GM20431 (cell line): ENCODE measurements around the gene HSPBAP1.
"Not testable (repeated sequence)": the region's sequence is repeated elsewhere in the genome, so short reads cannot be mapped to it uniquely, and the experiment has no call there.

Experiments used
- in situ Hi-C: fragments of 300-500 bp; cut with MseI, MboI; formaldehyde crosslinking; loops from one replicate; pipeline ENCODE4 v1.15.0; 2020; ENCODE audit warnings: low sequenced_read_pairs; ENCODE audit not compliant: unreplicated experiment

HSPBAP1 gene

DNA sequence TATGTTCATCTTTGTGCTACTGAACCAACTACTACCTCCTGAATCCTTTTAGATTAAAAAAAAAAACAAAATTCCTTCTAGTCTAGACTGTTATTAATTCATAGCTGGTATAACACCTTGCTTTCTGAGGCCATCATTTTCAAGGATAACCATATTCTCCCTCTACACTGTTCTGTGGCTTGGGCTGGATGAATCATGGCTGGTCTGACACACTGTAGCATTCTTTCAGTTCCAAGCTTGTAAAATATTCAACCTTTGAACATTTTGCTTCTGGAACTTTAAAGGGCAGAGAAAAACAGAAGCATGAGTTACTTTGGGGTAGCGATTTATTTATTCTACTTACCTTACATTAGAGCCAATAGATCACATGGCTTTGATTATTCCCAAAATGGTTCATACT is 7.6 kb downstream of the HSPBAP1 start:
- in situ Hi-C loops: no loop called here

DNA sequence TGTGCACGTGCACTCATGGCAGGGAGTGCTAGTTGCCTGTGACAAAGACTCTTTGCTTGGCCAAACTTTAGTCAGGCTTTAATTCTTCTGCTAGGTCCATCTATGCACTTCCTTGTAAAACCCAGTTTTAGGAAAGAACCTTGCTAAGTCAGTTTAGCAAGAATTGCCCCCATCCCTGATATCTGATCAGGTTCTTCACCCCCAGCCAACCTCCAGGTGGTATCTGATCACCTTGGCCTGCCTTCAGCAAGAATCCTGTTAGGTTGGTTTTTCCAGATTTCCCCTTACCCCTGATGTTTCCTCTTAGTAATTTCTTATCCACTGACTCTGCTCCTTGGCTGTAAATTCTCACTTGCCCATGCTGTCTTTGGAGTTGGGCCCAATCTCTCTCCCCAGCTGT is 8.4 kb downstream of the HSPBAP1 start:
- in situ Hi-C loops: no loop called here

DNA sequence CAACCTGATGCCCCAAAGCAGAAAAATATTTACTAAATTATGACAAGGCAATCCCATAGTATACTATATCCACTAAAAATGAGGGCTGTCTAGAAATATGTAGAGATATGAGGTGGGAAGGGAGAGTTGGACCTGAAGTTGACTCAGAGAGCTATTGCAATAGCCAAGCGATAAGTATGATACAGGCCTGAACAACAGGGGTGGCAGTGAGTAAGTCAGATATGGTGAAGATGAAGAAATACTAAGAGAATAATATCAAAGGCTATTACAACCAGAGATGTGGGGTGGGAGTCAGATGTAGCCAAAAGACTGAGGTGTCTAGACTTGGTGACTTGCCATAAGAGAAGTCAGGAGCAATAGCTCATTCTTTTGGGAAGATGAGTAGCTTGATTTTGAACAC is 9.2 kb downstream of the HSPBAP1 start:
- in situ Hi-C loops: no loop called here

DNA sequence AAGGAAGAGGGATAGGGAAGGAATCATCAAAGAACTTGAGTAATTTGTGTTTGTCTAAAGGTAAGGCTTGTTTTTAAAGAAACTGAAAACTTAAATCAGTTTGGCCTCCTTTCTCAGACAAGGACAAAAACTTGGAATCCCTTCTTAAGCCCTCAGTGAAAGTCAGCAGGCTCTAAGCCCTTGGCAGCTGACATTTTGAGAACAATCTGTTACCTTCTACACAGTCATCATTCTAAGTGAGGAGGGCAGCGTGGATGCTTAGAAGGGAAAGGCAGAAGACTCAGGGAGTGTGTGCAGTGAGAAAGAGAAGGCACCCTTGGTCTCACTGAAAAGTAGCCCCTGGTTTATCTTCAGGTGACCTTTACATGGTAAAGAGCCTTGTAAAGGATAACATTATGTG is 10.8 kb downstream of the HSPBAP1 start:
- in situ Hi-C loops: no loop called here

- in situ Hi-C loops: no loop called here
Measured at GRCh38 chr3:122777563-122777962, 16.1 kb downstream of the HSPBAP1 start.

GRCh38 chr3:122776675-122777468 is 16.8 kb downstream of the HSPBAP1 start:
- in situ Hi-C loops: no loop called here

GRCh38 chr3:122774564-122774963 is 19.1 kb downstream of the HSPBAP1 start:
- in situ Hi-C loops: no loop called here

- in situ Hi-C loops: no loop called here
Measured at GRCh38 chr3:122773944-122774509, 19.6 kb downstream of the HSPBAP1 start.

GRCh38 chr3:122772827-122773226 is 20.8 kb downstream of the HSPBAP1 start:
- in situ Hi-C loops: no loop called here

DNA sequence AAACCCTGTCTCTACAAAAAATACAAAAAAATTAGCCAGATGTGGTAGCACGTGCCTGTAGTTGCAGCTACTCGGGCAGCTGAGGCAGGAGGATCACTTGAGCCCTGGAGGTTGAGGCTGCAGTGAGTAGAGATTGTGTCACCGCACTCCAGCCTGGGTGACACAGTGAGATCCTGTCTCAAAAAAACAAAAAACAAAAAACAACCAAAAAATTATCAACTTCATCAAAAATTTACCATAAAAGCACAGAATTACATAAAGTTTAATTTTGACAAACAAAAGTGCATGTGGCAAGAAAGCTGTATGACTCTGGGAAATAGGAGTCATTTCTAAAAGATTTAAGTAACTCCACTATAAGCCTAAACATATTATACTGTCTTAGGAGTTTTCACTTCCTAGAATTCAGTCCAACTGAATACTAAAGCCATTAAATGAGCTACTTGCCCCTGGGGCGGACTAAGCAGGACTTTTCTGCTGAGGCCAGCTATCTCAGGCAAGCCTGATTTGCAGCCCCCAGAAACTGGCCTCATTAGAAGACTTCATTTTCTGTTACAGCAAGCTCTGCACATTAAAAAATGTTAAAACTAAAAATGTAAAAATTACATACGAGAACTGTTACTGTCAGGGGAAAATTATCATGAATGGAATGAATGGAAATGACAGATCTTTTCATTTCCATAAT is 23.0 kb downstream of the HSPBAP1 start:
- in situ Hi-C loops: no loop called here

- in situ Hi-C loops: no loop called here
Measured at GRCh38 chr3:122767540-122768372, 25.9 kb downstream of the HSPBAP1 start.

- in situ Hi-C loops: no loop called here
Measured at GRCh38 chr3:122766430-122766829, 27.2 kb downstream of the HSPBAP1 start.

DNA sequence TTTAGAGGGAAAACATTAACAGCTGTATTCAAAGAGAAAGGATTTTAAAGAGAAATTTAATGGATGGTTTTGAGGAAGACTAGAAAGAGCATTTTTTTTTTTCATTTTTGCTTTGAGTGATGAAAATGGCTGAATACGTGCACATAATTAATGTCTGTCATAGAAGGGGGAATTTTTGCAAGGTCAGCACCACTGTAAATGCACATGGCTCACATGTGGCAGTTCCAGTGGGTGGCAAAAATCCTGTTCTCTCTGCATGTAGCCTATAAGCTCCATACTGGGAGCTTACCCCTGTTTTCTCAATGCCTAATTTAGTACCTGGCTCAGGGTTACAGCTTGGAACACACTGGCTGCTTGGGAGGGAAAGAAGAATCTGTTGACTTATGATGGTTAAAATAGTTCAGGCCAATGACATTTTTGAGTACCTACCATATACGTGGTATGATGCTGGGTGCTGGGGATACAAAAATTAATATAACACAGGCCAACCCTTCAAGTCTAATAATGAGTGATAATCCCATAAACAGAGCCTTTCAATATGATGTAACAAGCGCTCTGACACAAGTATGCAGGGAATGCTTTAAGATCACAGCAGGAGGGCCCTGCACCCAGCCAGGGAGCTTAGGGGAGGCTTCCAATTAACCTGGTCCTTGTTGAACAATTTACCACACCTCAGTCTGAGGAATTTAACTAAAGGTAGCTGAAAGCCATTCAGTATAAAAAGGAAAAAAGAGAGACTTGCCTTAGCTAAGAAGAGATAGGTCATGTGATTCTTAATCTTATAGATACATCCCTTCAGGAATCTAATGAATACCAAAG is 33.0 kb downstream of the HSPBAP1 start:
- in situ Hi-C loops: no loop called here

GRCh38 chr3:122758877-122759560 is 34.6 kb downstream of the HSPBAP1 start:
- in situ Hi-C loops: no loop called here

DNA sequence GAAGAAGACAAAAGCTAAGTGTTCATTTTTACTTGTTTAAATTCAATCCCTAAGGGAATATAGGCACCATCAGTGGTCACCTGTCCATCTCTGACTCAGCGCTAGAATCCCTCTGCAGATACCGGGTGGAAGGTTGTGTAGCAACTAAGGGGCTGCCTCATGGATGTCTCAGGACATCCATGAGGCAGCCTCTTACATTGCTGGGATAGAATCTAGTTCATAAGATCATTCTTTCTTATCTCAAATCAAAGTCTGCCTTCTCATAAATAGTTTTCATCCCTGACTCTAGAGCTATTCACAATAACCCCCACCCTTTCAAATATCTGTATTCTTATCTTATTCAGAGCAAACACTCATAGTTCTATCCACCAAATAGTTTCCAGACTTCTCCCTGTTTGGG is 38.1 kb downstream of the HSPBAP1 start:
- in situ Hi-C loops: no loop called here

- in situ Hi-C loops: no loop called here
Measured at GRCh38 chr3:122754929-122755328, 38.7 kb downstream of the HSPBAP1 start.

DNA sequence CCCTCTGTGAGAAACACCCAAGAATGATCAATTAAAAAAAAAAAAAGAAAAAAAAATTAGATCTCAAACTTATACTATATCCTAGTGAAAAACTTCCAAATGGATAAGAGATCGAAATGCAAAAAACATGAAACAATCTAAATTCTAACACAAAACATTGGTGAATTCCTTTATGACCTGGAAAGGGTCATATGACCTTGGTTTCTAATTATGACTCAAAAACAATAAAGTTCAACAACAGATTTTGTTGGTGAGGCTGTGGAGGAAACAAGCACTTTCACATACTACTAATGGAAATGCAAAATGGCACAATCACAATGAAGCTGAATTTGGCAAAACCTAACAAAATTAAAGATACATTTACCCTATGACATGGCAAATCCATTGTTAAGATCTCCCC is 45.3 kb downstream of the HSPBAP1 start:
- in situ Hi-C loops: no loop called here

DNA sequence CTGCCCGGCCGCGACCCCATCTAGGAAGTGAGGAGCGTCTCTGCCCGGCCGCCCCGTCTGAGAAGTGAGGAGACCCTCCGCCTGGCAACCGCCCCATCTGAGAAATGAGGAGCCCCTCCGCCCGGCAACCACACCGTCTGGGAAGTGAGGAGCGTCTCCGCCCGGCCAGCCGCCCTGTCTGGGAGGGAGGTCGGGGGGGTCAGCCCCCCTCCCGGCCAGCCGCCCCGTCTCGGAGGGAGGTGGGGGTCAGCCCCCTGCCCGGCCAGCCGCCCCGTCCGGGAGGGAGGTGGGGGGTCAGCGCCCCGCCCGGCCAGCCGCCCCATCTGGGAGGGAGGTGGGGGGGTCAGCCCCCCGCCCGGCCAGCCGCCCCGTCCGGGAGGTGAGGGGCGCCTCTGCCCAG is 46.3 kb downstream of the HSPBAP1 start:
- in situ Hi-C loops: not testable (repeated sequence)

DNA sequence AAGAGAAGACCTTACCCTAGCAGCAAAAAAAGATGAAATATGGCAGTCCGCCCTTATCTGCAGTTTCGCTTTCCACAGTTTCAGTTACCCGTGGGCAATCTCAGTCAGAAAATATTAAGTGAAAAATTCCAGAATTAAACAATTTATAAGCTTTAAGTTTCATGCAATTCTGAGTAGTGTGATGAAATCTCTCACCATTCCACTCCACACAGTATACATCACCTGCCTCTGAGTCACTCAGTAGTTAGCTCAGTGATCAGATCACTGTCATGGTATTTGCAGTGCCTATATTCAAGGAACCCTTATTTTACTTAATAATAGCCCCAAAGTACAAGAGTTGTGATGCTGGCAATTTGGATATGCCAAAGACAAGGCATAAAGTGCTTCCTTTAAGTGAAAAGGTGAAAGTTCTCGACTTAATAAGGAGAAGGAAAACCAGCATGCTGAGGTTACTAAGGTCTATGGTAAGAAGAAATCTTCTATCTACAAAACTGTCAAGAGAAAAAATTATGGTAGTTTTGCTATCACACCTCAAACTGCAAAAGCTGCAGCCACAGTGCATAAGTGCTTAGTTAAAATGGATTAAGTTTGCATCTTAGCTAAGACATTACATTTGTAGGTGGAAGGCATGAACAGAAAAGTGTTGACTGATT is 48.1 kb downstream of the HSPBAP1 start:
- in situ Hi-C loops: no loop called here
